Measurements from ENCODE around the gene LHFPL2. TPM values are rescaled to one million over a fixed set of nuclear protein-coding genes. Genes with fewer than 3 reads are reported as not detected.
"Not testable (repeated sequence)": the region's sequence is repeated elsewhere in the genome, so short reads cannot be mapped to it uniquely, and the experiment has no call there.

Gene LHFPL2
- total and polyA plus RNA-seq, 3 experiments from 2014 or later, result 0.20 to 1.2 (median 0.84) TPM

DNA sequence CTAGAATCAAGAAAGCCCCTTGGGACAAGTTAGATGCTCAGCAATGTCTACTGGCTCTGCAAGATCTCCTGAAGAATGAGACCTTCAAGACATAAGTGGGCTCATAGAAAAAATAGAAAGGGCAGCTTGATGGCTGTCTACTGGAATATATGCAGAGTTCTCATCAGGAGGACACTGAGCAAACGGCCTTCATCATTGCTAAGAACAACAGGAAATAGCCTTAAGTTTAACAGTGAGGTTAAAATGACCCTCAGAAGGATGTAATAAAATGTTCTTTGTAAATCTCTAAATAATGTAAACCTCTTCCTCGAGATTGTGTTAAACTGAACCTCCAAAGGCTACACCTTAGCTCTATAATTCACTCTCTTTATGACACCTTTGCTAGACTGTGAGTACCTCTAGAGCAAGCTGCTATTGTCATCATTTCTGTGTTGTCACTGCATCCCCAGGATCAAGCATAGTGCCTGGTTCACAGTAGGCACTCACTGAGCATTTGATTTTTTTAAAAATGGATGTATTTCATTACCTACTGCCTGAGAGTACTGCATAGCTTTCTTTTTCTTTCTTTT, 22.2 kb upstream of the LHFPL2 start:
- ChIA-PET POLR2A (no interaction called here), CTCF (no interaction called here)
- no peak for DNase-seq
- no peaks in the 10 kb centered on the region for H3K36me3 ChIP-seq (ENCODE audit: insufficient read depth, low read length)
- H3K4me1 Mint-ChIP-seq, result no peaks in the 10 kb centered on the region
- H3K27me3 ChIP-seq (ENCODE audit: insufficient read depth, low read length, poor library complexity, severe bottlenecking), result no peaks in the 10 kb centered on the region
- H3K36me3 Mint-ChIP-seq, result no peaks in the 10 kb centered on the region
- H3K9me3 Mint-ChIP-seq, result peaks cover 0 to 5% (median 0%) of the 10 kb centered on the region in 5 donors
- no peaks in the 10 kb centered on the region for H3K4me1 ChIP-seq (ENCODE audit: insufficient read depth, low read length)
- no peak overlapping the region for H3K27ac ChIP-seq (ENCODE audit: low read depth, low read length)
- no peak overlapping the region for H3K27ac Mint-ChIP-seq
- H3K4me3 ChIP-seq (ENCODE audit: low read length), result no peak overlapping the region
- no peak overlapping the region for H3K4me3 Mint-ChIP-seq
- no peaks in the 10 kb centered on the region for H3K9me3 ChIP-seq (ENCODE audit: low read length)
- H3K27me3 Mint-ChIP-seq, result peaks cover 6 to 40% of the 10 kb centered on the region in 2 donors

DNA sequence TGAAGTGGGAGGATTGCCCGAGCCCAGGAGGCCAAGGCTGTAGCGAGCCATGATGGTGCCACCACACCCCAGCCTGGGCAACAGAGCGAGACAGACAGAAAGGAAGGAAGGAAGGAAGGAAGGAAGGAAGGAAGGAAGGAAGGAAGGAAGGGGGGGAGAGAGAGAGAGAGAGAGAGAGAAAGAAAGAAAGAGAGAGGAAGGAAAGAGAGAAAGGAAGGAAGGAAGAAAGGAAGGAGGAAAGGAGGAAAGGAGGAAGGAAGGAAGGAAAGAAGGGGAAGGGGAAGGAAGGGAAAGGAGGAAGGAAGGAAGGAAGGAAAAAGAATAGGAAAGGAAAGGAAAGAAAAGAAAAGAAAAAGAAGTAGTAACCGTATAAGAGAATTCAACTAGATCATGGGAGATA, 20.8 kb upstream of the LHFPL2 start:
- no peak for DNase-seq
- Histone ChIP-seq H3K27ac (ENCODE audit: low read depth, low read length) (no peak overlapping the region), H3K4me3 (ENCODE audit: low read length) (no peak overlapping the region), H3K9me3 (ENCODE audit: low read length) (no peaks in the 10 kb centered on the region), H3K27me3 (ENCODE audit: insufficient read depth, low read length, poor library complexity, severe bottlenecking) (no peaks in the 10 kb centered on the region), H3K4me1 (ENCODE audit: insufficient read depth, low read length) (no peaks in the 10 kb centered on the region), H3K36me3 (ENCODE audit: insufficient read depth, low read length) (no peaks in the 10 kb centered on the region)
- H3K4me3 Mint-ChIP-seq, result no peak overlapping the region
- H3K4me1 Mint-ChIP-seq, result no peaks in the 10 kb centered on the region
- H3K27ac Mint-ChIP-seq, result no peak overlapping the region
- H3K36me3 Mint-ChIP-seq, result no peaks in the 10 kb centered on the region
- H3K9me3 Mint-ChIP-seq, result peaks cover 0 to 5% (median 0%) of the 10 kb centered on the region in 5 donors
- CTCF ChIA-PET, result no interaction called here
- POLR2A ChIA-PET, result no interaction called here
- H3K27me3 Mint-ChIP-seq, result peaks cover 4 to 34% of the 10 kb centered on the region in 2 donors

DNA sequence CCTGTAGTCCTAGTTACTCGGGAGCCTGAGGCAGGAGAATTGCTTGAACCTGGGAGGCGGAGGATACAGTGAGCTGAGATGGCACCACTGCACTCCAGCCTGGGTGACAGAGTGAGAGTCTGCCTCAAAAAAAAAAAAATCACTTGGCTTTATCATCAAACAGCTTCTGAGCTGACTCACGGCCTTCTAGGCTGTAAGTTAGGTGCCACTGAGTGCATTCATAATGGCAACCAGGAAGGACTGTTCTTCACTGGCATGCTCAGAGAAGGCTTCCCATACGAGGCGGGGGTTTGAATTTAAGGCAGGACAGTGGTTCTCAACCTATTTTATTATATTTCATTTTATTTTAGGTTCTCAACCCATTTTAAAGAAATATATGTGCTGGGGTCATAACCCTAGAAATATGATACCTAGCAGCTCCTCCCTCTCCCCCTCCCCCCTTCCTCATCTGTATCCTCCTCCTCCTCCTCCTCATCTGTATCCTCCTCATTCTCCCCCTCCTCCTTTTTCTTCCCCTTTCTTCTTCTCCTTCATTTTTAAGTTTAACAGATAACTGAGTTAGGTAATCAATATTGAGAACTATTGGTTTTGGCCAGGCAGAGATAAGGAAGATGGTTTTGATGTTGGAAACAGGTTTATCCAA, 19.0 kb upstream of the LHFPL2 start:
- Histone ChIP-seq H3K9me3 (ENCODE audit: low read length) (no peaks in the 10 kb centered on the region), H3K27ac (ENCODE audit: low read depth, low read length) (no peak overlapping the region), H3K4me1 (ENCODE audit: insufficient read depth, low read length) (no peaks in the 10 kb centered on the region), H3K4me3 (ENCODE audit: low read length) (no peak overlapping the region), H3K27me3 (ENCODE audit: insufficient read depth, low read length, poor library complexity, severe bottlenecking) (no peaks in the 10 kb centered on the region), H3K36me3 (ENCODE audit: insufficient read depth, low read length) (no peaks in the 10 kb centered on the region)
- no peak for DNase-seq
- Mint-ChIP-seq H3K27ac (no peak overlapping the region), H3K4me1 (no peaks in the 10 kb centered on the region), H3K4me3 (no peak overlapping the region), H3K36me3 (no peaks in the 10 kb centered on the region), H3K27me3 (peaks cover 4 to 29% of the 10 kb centered on the region in 2 donors), H3K9me3 (peaks cover 0 to 3% (median 0%) of the 10 kb centered on the region in 5 donors)
- CTCF ChIA-PET, result no interaction called here
- POLR2A ChIA-PET, result interaction anchor here (0.6 kb wide), 1 partner anchor 24 kb away, joined by 3 read pairs; no protein-coding TSS in a partner anchor

DNA sequence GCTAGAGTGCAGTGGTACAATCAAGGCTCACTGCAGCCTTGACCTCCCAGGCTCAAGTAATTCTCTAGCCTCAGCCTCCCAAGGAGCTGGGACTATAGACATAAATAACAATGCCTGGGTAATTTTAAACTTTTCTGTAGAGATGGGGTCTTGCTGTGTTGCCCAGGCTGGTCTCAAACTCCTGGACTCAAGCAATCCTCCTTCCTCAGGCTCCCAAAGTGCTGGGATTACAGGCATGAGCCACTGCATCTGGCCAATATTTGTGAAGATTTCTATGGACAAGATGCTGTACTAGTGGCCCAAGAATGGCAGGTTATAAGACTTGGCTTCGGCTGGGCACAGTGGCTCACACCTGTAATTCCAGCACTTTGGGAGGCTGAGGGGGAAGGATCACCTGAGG, 18.4 kb upstream of the LHFPL2 start:
- H3K4me1 ChIP-seq (ENCODE audit: insufficient read depth, low read length); H3K9me3 ChIP-seq (ENCODE audit: low read length); H3K27me3 ChIP-seq (ENCODE audit: insufficient read depth, low read length, poor library complexity, severe bottlenecking); H3K9me3 Mint-ChIP-seq; POLR2A ChIA-PET; H3K4me3 Mint-ChIP-seq; H3K27ac ChIP-seq (ENCODE audit: low read depth, low read length); H3K4me3 ChIP-seq (ENCODE audit: low read length); H3K4me1 Mint-ChIP-seq; DNase-seq; H3K36me3 Mint-ChIP-seq; CTCF ChIA-PET; H3K27ac Mint-ChIP-seq; H3K36me3 ChIP-seq (ENCODE audit: insufficient read depth, low read length): not testable (repeated sequence)
- peaks cover 4 to 27% of the 10 kb centered on the region in 2 donors for H3K27me3 Mint-ChIP-seq

DNA sequence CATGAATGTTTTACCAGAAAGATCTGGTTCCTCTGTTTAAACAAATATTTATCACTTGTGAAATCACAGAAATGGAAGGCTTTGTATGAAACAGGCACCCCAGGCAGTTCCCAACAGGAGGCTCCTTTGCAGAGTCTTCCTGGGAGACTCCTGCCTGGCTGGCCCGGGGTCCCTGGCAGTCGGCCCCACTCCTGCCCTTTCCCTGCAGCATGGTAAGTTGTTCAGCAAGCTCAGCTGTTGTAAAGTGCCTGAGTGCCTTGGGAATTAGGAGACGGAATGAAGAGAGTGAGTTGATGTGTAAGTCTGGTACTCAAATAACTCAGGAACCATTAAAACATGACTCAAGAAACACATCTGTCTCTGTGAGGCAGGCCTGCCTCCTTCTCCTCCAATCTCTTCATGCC, 17.5 kb upstream of the LHFPL2 start:
- H3K4me3 Mint-ChIP-seq, result no peak overlapping the region
- H3K4me1 Mint-ChIP-seq, result no peaks in the 10 kb centered on the region
- H3K9me3 Mint-ChIP-seq, result peaks cover 0 to 3% (median 0%) of the 10 kb centered on the region in 5 donors
- H3K27ac Mint-ChIP-seq, result no peak overlapping the region
- CTCF ChIA-PET, result no interaction called here
- no peaks in the 10 kb centered on the region for H3K4me1 ChIP-seq (ENCODE audit: insufficient read depth, low read length)
- POLR2A ChIA-PET, result no interaction called here
- H3K36me3 ChIP-seq (ENCODE audit: insufficient read depth, low read length), result no peaks in the 10 kb centered on the region
- no peak overlapping the region for H3K4me3 ChIP-seq (ENCODE audit: low read length)
- H3K36me3 Mint-ChIP-seq, result no peaks in the 10 kb centered on the region
- no peaks in the 10 kb centered on the region for H3K9me3 ChIP-seq (ENCODE audit: low read length)
- no peak for DNase-seq
- no peak overlapping the region for H3K27ac ChIP-seq (ENCODE audit: low read depth, low read length)
- H3K27me3 ChIP-seq (ENCODE audit: insufficient read depth, low read length, poor library complexity, severe bottlenecking), result no peaks in the 10 kb centered on the region
- peaks cover 6 to 23% of the 10 kb centered on the region in 2 donors for H3K27me3 Mint-ChIP-seq

DNA sequence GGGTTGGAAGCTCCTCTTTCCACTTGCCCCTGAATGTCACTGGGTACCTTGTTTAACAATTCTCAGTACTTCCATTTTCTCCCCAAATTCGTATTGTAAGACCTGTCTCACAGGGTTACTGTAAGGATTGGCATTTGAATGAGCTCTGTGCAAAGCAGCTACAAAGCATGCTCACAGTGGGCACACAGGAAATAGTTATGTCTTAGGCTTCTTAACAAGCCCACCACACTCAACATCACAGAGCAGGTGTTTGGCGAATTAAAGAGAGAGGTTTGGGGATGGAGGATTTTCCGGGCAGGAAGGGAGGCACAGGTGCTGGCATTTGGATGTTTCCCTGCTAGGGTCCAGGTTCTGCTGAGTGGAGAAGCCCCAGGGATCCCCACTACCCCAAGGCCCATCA, 17.0 kb upstream of the LHFPL2 start:
- H3K4me1 Mint-ChIP-seq, result no peaks in the 10 kb centered on the region
- CTCF ChIA-PET, result no interaction called here
- no peaks in the 10 kb centered on the region for H3K36me3 ChIP-seq (ENCODE audit: insufficient read depth, low read length)
- H3K4me3 ChIP-seq (ENCODE audit: low read length), result no peak overlapping the region
- POLR2A ChIA-PET, result no interaction called here
- no peaks in the 10 kb centered on the region for H3K27me3 ChIP-seq (ENCODE audit: insufficient read depth, low read length, poor library complexity, severe bottlenecking)
- DNase-seq, result no peak
- H3K4me1 ChIP-seq (ENCODE audit: insufficient read depth, low read length), result no peaks in the 10 kb centered on the region
- peaks cover 0 to 3% (median 0%) of the 10 kb centered on the region in 5 donors for H3K9me3 Mint-ChIP-seq
- no peaks in the 10 kb centered on the region for H3K9me3 ChIP-seq (ENCODE audit: low read length)
- no peak overlapping the region for H3K4me3 Mint-ChIP-seq
- H3K27ac ChIP-seq (ENCODE audit: low read depth, low read length), result no peak overlapping the region
- H3K36me3 Mint-ChIP-seq, result no peaks in the 10 kb centered on the region
- no peak overlapping the region for H3K27ac Mint-ChIP-seq
- peaks cover 6 to 23% of the 10 kb centered on the region in 2 donors for H3K27me3 Mint-ChIP-seq

DNA sequence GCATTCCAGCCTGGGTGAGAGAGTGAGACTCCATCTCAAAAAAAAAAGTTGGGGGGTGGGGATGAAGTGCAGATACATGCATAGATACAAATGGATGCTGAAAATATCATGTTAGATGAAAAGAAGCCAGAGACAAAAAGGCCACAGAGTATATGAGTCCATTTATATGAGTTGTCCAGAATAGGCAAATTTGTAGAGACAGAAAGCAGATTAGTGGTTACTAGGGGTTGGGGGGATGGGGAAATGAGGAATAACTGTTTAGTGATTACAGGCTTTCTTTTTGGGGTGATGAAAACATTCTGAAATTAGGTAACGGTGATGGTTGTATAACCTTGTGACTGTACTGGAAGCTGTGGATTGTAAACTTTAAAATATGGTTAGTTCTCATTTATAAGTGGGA, 13.8 kb upstream of the LHFPL2 start:
- Mint-ChIP-seq H3K4me3 (no peak overlapping the region), H3K27ac (no peak overlapping the region), H3K9me3 (no peaks in the 10 kb centered on the region), H3K36me3 (no peaks in the 10 kb centered on the region), H3K4me1 (no peaks in the 10 kb centered on the region), H3K27me3 (peaks cover 4 to 28% of the 10 kb centered on the region in 2 donors)
- Histone ChIP-seq H3K4me1 (ENCODE audit: insufficient read depth, low read length) (no peaks in the 10 kb centered on the region), H3K9me3 (ENCODE audit: low read length) (no peaks in the 10 kb centered on the region), H3K4me3 (ENCODE audit: low read length) (no peak overlapping the region), H3K27me3 (ENCODE audit: insufficient read depth, low read length, poor library complexity, severe bottlenecking) (no peaks in the 10 kb centered on the region), H3K36me3 (ENCODE audit: insufficient read depth, low read length) (no peaks in the 10 kb centered on the region), H3K27ac (ENCODE audit: low read depth, low read length) (no peak overlapping the region)
- CTCF ChIA-PET, result no interaction called here
- POLR2A ChIA-PET, result no interaction called here
- no peak for DNase-seq

DNA sequence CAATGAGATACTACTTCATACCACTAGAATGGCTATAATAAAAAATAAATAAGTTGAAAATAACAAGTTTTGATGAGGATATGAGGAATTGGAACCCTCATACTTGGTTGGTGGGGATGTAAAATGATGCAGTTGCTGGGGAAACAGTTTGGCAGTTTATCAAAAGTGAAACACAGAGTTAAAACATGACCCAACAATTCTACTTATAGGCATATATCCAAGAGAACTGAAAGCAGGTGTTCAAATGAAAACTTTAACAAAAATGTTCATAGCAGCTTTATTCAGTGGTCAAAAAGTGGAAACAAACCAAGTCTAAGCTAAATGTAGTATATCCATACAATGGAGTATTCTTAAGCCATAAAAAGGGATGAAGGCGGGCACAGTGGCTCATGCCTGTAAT, 13.1 kb upstream of the LHFPL2 start:
- POLR2A ChIA-PET, result no interaction called here

More for the DNA sequence above, 13.1 kb upstream of the LHFPL2 start:
- no peaks in the 10 kb centered on the region for H3K4me1 Mint-ChIP-seq
- Histone ChIP-seq H3K9me3 (ENCODE audit: low read length) (no peaks in the 10 kb centered on the region), H3K27me3 (ENCODE audit: insufficient read depth, low read length, poor library complexity, severe bottlenecking) (no peaks in the 10 kb centered on the region), H3K27ac (ENCODE audit: low read depth, low read length) (no peak overlapping the region), H3K36me3 (ENCODE audit: insufficient read depth, low read length) (no peaks in the 10 kb centered on the region), H3K4me3 (ENCODE audit: low read length) (no peak overlapping the region), H3K4me1 (ENCODE audit: insufficient read depth, low read length) (no peaks in the 10 kb centered on the region)
- CTCF ChIA-PET, result no interaction called here
- H3K9me3 Mint-ChIP-seq, result no peaks in the 10 kb centered on the region
- H3K27me3 Mint-ChIP-seq, result peaks cover 4 to 29% of the 10 kb centered on the region in 2 donors
- no peak overlapping the region for H3K27ac Mint-ChIP-seq
- DNase-seq, result no peak
- H3K36me3 Mint-ChIP-seq, result no peaks in the 10 kb centered on the region
- H3K4me3 Mint-ChIP-seq, result no peak overlapping the region
